Aorta (tissue), 5 donors: ENCODE results near the gene USF1. TPM values are rescaled to one million over a fixed set of nuclear protein-coding genes. Genes with fewer than 3 reads are reported as not detected.
A peak's percentile ranks its signal among the peaks of the same experiment; 100 is the strongest.

ENCODE experiments used
- ATAC-seq: fragments of 200-7000 bp; cut with Tn5 transposase; one replicate; pipeline ENCODE4 v1.9.1; 2022; ENCODE audit warnings: moderate library complexity; ENCODE audit not compliant: low FRiP score
- DNase-seq, 2 donors: peaks; one replicate each; pipeline ENCODE4 v3.0.0-alpha.2; 2020
- H3K27ac ChIP-seq, 2 donors: one replicate each; pipeline ENCODE4 v1.5.1; 2013; ENCODE audit warnings: low read length in 2 of 2, mild to moderate bottlenecking in 2 of 2, moderate library complexity in 2 of 2, control low read depth in 1 of 2, inconsistent platforms in 1 of 2, low read depth in 1 of 2
- H3K27me3 ChIP-seq, 2 donors: one replicate each; pipeline ENCODE4 v1.6.1; 2013; ENCODE audit warnings: control low read depth in 1 of 2, low read length in 1 of 2, mild to moderate bottlenecking in 1 of 2, moderate library complexity in 1 of 2; ENCODE audit not compliant: insufficient read depth in 2 of 2, control insufficient read depth in 1 of 2
- H3K36me3 ChIP-seq, 2 donors: one replicate each; pipeline ENCODE4 v1.6.1; 2013; ENCODE audit warnings: control low read depth in 1 of 2, low read length in 1 of 2, mild to moderate bottlenecking in 1 of 2; ENCODE audit not compliant: insufficient read depth in 2 of 2, control insufficient read depth in 1 of 2
- H3K4me1 ChIP-seq, 2 donors: one replicate each; pipeline ENCODE4 v1.6.1; 2013; ENCODE audit warnings: low read length in 2 of 2, control low read depth in 1 of 2, mild to moderate bottlenecking in 1 of 2, moderate library complexity in 1 of 2; ENCODE audit not compliant: insufficient read depth in 2 of 2, control insufficient read depth in 1 of 2
- H3K4me3 ChIP-seq, 2 donors: one replicate each; pipeline ENCODE4 v1.5.1; 2013; ENCODE audit warnings: low read length in 2 of 2, control low read depth in 1 of 2, mild to moderate bottlenecking in 1 of 2
- H3K9me3 ChIP-seq: one replicate; pipeline ENCODE4 v1.6.1; 2013; ENCODE audit warnings: mild to moderate bottlenecking, low read length; ENCODE audit not compliant: control insufficient read depth
- WGBS, 2 donors: extraction: QIAGEN DNeasy Blood & Tissue Kit; methylation state at CpG; one replicate each; pipeline ENCODE4 v1.1.7; 2013; 5-methylcytosine and 5-hydroxymethylcytosine counted together
- intact Hi-C, 2 donors: fragments of 100-400 bp; cut with DNase I; formaldehyde crosslinking; loops; one replicate each; pipeline versions ENCODE4 v1.14.2 to v1.15.0; 2022
- polyA plus RNA-seq, 2 donors: library from polyadenylated mRNA; stranded (reverse); fragments of 200-250 nt; gene quantifications; one replicate each; pipeline ENCODE4 v1.2.3, GENCODE V29; 2013
- total RNA-seq, 2 donors: library from RNA; stranded (reverse); fragmentation: NEBNext Ultra II Directional; extraction: Animal tissue kit (Norgen Biotek cat#: 25700); gene quantifications; one replicate each; pipeline ENCODE4 v1.2.1, GENCODE V29; 2021
- donor health status: healthy with polysubstance abuse.
- donor health status: Bipolar disorder and iron deficiency.
- donor health status: DM: no; HTN: no; CAD: no.
- donor health status: DM: no; HTN: no; CAD: no.
- donor health status: DM: yes; HTN: yes; CAD: no.

Gene USF1
- total and polyA plus RNA-seq, 4 donors: 33.8 to 124 (median 54.6) TPM

DNA sequence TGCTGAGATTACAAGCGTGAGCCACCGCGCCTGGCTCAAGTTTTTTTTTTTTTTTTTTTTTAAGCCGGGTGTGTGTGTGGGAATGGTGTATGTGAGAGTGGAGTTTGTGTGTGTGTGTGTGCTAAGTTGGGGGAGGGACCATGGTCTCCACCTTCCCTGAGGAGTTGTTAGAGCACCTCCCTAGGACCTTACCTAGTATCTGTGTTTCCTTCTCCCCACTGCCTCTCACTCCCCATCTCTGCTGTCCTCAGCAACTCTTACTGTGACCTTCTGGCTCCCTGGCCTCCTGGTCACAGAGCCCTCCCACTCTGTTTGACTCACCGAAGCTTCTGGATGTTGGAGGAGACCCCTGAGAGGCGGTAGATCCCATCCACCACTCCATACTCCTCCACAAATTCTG, 13.5 kb upstream of the USF1 start:
- DNase-seq: peak in 1 of 2 donors; percentile 3
- intact Hi-C loops: no loop called here
- Histone ChIP-seq H3K36me3 (no peaks in the 10 kb centered on the region), H3K4me1 (no peaks in the 10 kb centered on the region), H3K27me3 (no peaks in the 10 kb centered on the region), H3K4me3 (no peak overlapping the region), H3K9me3 (no peaks in the 10 kb centered on the region), H3K27ac (no peak overlapping the region)
- no peak for ATAC-seq
- 73 to 77% methylated on average over 6 of the region's 6 CpGs for WGBS, 2 donors

DNA sequence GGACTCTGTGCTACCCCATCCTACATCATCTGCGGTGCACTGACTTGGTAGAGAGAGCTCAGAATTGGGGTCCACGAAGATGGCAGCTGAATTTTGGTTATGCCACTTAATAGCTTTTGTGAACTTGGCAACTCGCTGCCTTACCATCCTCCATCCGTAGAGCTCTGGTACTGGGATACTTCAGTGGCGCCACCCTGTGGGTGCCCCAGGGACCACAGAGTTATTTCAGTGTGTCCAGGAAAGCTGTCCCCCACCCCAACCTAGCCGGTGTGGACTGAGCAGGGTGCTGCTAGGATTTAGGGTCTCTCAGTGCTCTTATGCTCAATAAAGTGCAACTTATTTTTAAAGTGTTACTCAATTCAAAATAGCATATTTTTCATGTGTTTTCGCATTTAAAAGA, 9.0 kb upstream of the USF1 start:
- H3K4me1 ChIP-seq: no peaks in the 10 kb centered on the region
- no peak overlapping the region for H3K4me3 ChIP-seq
- no peaks in the 10 kb centered on the region for H3K36me3 ChIP-seq
- no peaks in the 10 kb centered on the region for H3K27me3 ChIP-seq
- peak in 1 of 2 donors; percentile 17 for DNase-seq
- intact Hi-C loops: no loop called here
- ATAC-seq: no peak
- WGBS, 2 donors: 73 to 83% methylated on average over 7 of the region's 7 CpGs
- no peak overlapping the region for H3K27ac ChIP-seq
- H3K9me3 ChIP-seq: no peaks in the 10 kb centered on the region

DNA sequence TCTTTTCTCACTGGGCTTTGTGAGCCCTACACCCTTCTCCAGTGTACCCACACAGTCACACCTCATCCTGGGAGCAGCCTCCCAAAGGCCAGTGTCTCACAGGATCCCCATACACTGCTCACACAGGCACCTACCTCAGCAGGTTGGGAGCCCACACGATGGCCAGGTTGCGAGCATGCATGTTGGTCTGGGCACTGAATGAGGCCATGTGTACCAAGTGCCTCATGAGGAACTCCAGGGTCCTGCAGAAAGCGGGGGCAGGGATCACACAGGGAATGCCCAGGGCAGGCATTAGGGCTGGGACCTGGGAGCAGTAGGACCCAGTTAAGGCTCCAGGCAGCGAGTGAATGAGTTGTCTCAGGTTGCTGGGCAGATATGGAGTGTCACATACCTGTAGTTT, 8.5 kb upstream of the USF1 start:
- 70 to 81% methylated on average over 4 of the region's 4 CpGs for WGBS, 2 donors
- Histone ChIP-seq H3K4me1 (no peaks in the 10 kb centered on the region), H3K27ac (no peak overlapping the region), H3K27me3 (no peaks in the 10 kb centered on the region), H3K4me3 (no peak overlapping the region), H3K9me3 (no peaks in the 10 kb centered on the region), H3K36me3 (no peaks in the 10 kb centered on the region)
- intact Hi-C loops: no loop called here
- no peak for ATAC-seq
- peak in 1 of 2 donors; percentile 35 for DNase-seq

DNA sequence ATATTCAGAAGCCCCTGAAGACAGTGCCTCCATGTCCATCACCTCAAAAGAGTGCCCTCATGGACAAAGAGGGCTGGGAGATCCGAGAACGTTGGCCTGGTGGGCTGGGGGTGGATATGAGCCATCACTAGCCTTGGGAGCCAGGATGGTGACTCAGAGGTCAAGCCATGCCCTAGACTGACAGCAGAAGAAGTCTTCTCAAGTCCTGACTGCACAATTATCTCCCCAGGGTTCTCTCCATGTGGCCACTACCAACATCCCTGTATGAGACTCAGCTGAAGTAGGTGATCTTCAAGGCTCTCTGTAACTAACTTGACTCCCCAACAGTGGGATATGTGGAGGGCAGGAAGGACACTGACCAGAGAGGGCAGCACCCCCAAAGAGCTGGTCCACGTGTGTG, 7.1 kb upstream of the USF1 start:
- intact Hi-C loops: no loop called here
- whole genome bisulfite sequencing, 2 donors: 55 to 71% methylated on average over 3 of the region's 3 CpGs
- no peaks in the 10 kb centered on the region for H3K36me3 ChIP-seq
- H3K4me3 ChIP-seq: no peak overlapping the region
- ATAC-seq (no peak), DNase-seq (peak in 1 of 2 donors; percentile 28)
- no peaks in the 10 kb centered on the region for H3K9me3 ChIP-seq
- H3K27ac ChIP-seq: no peak overlapping the region
- H3K4me1 ChIP-seq: no peaks in the 10 kb centered on the region
- no peaks in the 10 kb centered on the region for H3K27me3 ChIP-seq

DNA sequence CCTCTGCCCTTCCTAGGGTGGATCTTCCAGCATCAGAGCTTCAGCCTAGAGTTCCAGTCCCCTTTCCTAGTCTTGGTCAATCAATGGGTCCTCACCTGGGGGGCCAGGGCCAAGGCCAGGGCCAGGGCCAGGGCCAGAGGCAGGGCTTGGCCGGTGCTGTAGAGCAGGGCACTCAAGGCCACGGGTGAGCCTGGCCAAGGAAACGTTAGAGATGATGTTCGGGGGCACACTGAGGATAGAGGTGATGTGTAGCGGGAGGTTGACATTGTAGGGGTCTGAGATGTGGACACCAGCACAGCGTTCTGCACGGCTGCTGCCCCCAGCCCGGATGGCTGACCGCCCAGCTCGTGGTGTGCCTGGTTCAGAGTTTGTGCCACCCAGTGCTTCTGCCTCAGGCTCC, 5.4 kb upstream of the USF1 start:
- Histone ChIP-seq H3K36me3 (no peaks in the 10 kb centered on the region), H3K4me1 (no peaks in the 10 kb centered on the region), H3K27me3 (no peaks in the 10 kb centered on the region), H3K9me3 (no peaks in the 10 kb centered on the region), H3K4me3 (no peak overlapping the region), H3K27ac (no peak overlapping the region)
- DNase-seq (peak in 1 of 2 donors; percentile 24), ATAC-seq (no peak)
- 90% methylated on average over 10 of the region's 10 CpGs for WGBS, 2 donors
- intact Hi-C loops: no loop called here

DNA sequence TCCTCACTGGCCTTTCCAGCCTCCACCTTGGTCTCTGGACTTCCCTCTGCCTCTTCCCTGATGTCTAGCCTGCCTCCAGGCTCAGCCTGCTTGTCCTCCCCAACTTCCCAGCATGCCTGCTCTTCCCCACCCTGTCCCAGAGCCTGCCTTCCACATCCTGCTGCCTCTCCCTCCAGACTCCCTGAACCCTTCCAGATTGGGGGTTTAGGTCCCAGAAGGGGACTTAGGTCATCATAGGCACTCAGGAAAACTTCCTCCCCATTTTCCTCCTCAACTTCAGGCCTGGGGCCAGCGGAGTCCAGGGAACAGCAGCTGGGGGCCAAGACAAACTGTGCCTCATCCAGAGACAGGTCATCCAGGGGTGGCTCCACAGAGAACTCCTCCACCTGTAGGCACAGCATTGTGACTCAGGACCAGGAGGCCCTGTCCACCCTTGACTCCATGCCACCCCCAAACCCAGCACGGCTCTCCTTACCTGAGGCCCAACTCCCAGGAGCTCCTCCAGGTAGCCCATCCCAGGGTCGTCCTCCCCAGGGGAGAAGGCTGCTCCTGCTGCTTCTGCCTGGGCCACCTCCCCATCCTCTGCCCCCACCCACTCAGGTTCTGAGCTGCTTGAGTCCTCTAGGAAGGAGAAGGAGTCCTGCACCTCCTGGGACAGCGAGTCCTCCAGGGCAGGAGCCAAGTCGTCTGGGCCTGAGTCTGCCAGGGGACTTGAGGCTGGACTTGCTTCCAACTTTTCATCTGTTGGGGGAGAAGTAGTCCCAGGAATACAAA, 3.4 kb upstream of the USF1 start:
- WGBS, 2 donors: 84 to 87% methylated on average over 5 of the region's 5 CpGs
- H3K4me1 ChIP-seq: no peaks in the 10 kb centered on the region
- no peaks in the 10 kb centered on the region for H3K36me3 ChIP-seq
- ATAC-seq (no peak), DNase-seq (peak in 1 of 2 donors; percentile 68)
- H3K27me3 ChIP-seq: no peaks in the 10 kb centered on the region
- intact Hi-C loops: loop anchor here in 1 of 2 donors (5.0 kb wide), 1 partner anchor 68 kb away; the partner anchor contains the start of genes NIT1 and PFDN2
- no peak overlapping the region for H3K27ac ChIP-seq
- H3K4me3 ChIP-seq: no peak overlapping the region
- no peaks in the 10 kb centered on the region for H3K9me3 ChIP-seq

DNA sequence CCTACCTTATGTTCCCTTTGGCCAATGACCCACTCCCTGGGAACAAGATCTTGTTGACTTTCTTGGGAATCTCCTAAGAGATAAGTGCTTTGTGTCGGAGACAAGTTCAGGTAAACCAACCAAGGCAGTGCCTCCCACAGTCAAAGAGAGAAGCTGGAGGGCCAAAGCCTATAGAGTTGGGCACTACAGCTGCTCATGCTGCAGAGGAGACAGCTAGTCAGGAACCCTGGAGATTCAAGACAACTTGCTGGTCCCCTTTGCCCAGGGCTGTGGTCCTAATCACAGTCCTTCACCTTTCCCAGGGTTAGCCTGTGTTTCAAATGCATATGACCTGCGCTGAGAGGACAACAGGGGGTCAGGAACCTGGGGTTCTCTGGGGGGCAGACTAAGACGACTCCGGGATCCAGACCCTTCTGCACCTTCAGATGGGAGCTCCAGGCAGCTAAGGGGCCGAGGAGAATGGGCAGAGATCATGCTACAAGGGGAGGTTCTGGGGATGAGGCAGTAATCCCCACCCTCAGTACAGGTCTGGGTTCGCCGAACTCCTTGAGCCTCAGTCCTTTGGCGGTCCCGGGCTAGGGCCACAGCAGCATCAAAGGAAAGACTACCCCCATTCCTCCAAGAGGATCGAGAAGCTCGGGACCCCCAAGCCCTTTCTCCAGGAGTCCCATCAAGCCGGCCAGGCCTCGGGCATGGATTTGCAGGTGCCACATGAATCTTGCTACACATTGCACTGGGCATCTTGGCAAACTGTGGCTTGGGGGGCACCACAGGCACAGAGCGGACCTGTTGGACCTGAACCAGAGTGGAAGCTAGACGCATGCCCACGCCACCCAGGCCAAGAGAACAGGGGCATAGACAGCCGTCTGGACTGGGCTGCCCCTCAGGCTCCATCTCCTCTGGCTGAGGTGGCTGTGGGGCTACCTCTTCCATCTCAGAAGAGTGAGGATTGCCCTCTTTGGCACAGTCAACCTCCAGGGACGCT, 2.0 kb upstream of the USF1 start:
- intact Hi-C loops: loop anchor here in 1 of 2 donors (5.0 kb wide), 1 partner anchor 70 kb away; the partner anchor contains the start of genes NIT1 and PFDN2
- H3K4me1 ChIP-seq: no peaks in the 10 kb centered on the region
- ATAC-seq (no peak), DNase-seq (peak in 1 of 2 donors; percentile 65)
- H3K27me3 ChIP-seq: no peaks in the 10 kb centered on the region
- WGBS, 2 donors: 96 to 97% methylated on average over 18 of the region's 18 CpGs
- no peak overlapping the region for H3K27ac ChIP-seq
- H3K36me3 ChIP-seq: no peaks in the 10 kb centered on the region
- H3K4me3 ChIP-seq: no peak overlapping the region
- H3K9me3 ChIP-seq: no peaks in the 10 kb centered on the region

DNA sequence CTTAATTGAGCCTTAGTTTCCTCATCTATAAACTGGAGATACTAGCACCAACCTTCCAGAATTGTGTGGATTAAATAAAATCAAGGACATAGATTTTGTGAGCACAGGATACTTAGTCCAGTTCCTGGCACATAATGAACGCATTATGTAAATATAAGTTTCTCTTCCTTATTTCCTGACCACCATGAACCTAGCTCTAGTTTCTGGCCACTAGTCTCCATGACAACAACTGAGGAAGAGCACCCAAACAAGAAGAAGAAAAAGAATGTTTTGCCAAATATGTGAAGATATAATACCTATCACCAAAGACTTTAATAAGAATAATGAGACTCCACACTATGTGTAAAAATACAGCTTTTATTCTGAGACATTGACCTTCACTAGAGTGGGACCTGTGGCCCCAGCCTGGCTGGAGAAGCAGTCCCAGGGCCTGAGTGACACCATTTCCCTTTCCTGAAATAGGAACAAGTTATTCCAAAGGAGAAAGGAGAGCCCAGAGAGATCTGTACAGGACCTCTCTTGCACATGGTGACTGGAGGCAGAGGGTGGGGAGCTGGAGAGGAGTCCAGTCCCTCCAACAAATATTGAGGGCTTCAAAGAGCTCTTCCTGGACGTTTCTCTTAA, 940 bp upstream of the USF1 start:
- H3K9me3 ChIP-seq: no peaks in the 10 kb centered on the region
- intact Hi-C loops: loop anchor here in 1 of 2 donors (5.0 kb wide), 1 partner anchor 71 kb away; the partner anchor contains the start of genes NIT1 and PFDN2
- peak in 1 of 2 donors; percentile 19 for DNase-seq
- peak overlapping the region in 1 of 2 donors; percentile 55 for H3K27ac ChIP-seq
- H3K4me3 ChIP-seq: peak overlapping the region in 1 of 2 donors; percentile 13
- H3K27me3 ChIP-seq: no peaks in the 10 kb centered on the region
- no peaks in the 10 kb centered on the region for H3K4me1 ChIP-seq
- 73 to 84% methylated on average over 2 of the region's 2 CpGs for WGBS, 2 donors
- H3K36me3 ChIP-seq: peaks cover 0 to 4% of the 10 kb centered on the region in 2 donors
- no peak for ATAC-seq
